Lower lobe of right lung (tissue), 2 donors: ENCODE data around the gene PLEKHN1. TPM values are rescaled to one million over a fixed set of nuclear protein-coding genes. Genes with fewer than 3 reads are reported as not detected.

Source experiments
- ATAC-seq, 2 donors: fragments of 200-7000 bp; cut with Tn5 transposase; one replicate each; pipeline ENCODE4 v1.9.1; 2020 to 2022; ENCODE audit warnings: mild to moderate bottlenecking in 2 of 2, moderate library complexity in 2 of 2
- DNase-seq: peaks from one replicate; pipeline ENCODE4 v3.0.0-alpha.2; 2020
- H3K27ac ChIP-seq: fragments of 200-600 bp; one replicate; pipeline ENCODE4 v1.8.0; 2022
- H3K27me3 ChIP-seq: fragments of 200-600 bp; one replicate; pipeline ENCODE4 v1.8.0; 2022; ENCODE audit warnings: low read depth
- H3K36me3 ChIP-seq: fragments of 200-600 bp; one replicate; pipeline ENCODE4 v1.8.0; 2022; ENCODE audit warnings: mild to moderate bottlenecking
- H3K4me1 ChIP-seq: fragments of 200-600 bp; one replicate; pipeline ENCODE4 v1.8.0; 2022
- H3K4me3 ChIP-seq: fragments of 200-600 bp; one replicate; pipeline ENCODE4 v1.8.0; 2022; ENCODE audit warnings: mild to moderate bottlenecking
- H3K9me3 ChIP-seq: fragments of 200-600 bp; one replicate; pipeline ENCODE4 v1.8.0; 2022
- CTCF ChIP-seq: fragments of 200-600 bp; IDR thresholded peaks from one replicate; pipeline ENCODE4 v1.8.0; 2022; ENCODE audit warnings: antibody characterized with exemption, mild to moderate bottlenecking
- intact Hi-C: fragments of 100-400 bp; cut with DNase I; formaldehyde crosslinking; loops from one replicate; pipeline ENCODE4 v1.11.0; 2022
- total RNA-seq: library from RNA; stranded (reverse); fragmentation: NEBNext Ultra II Directional; extraction: Animal tissue kit (Norgen Biotek cat#: 25700); gene quantifications from one replicate; pipeline ENCODE4 v1.2.1, GENCODE V29; 2021
- donor health status: DM: no; HTN: yes; CAD: no; lungs with severe emphysema.

The PLEKHN1 gene
- total RNA-seq, 1 donor from 2014 or later: 1.2 TPM

- no peak overlapping the region for H3K27ac ChIP-seq
- peaks cover 63% of the 10 kb centered on the region for H3K27me3 ChIP-seq
- no peak for TF ChIP-seq CTCF
- intact Hi-C loops: no loop called here
- H3K4me3 ChIP-seq: no peak overlapping the region
- H3K36me3 ChIP-seq: no peaks in the 10 kb centered on the region
- H3K4me1 ChIP-seq: peaks cover 18% of the 10 kb centered on the region
- ATAC-seq (no peak), DNase-seq (no peak)
- no peaks in the 10 kb centered on the region for H3K9me3 ChIP-seq
Observed at GRCh38 chr1:970242-970972, 4.1 kb downstream of the PLEKHN1 start.

GRCh38 chr1:970973-971730 is 4.9 kb downstream of the PLEKHN1 start:
- no peaks in the 10 kb centered on the region for H3K36me3 ChIP-seq
- ATAC-seq: no peak
- no peak overlapping the region for H3K27ac ChIP-seq
- no peak for DNase-seq
- peaks cover 20% of the 10 kb centered on the region for H3K4me1 ChIP-seq
- no peak overlapping the region for H3K4me3 ChIP-seq
- peaks cover 69% of the 10 kb centered on the region for H3K27me3 ChIP-seq
- intact Hi-C loops: no loop called here
- H3K9me3 ChIP-seq: no peaks in the 10 kb centered on the region
- no peak for TF ChIP-seq CTCF

- Histone ChIP-seq H3K4me3 (no peak overlapping the region), H3K9me3 (no peaks in the 10 kb centered on the region), H3K36me3 (no peaks in the 10 kb centered on the region), H3K27ac (no peak overlapping the region), H3K4me1 (peaks cover 16% of the 10 kb centered on the region), H3K27me3 (peaks cover 72% of the 10 kb centered on the region)
- intact Hi-C loops: no loop called here
- ATAC-seq (no peak), DNase-seq (no peak)
- TF ChIP-seq CTCF: no peak
Observed at GRCh38 chr1:971751-972506, 5.6 kb downstream of the PLEKHN1 start.

- no peaks in the 10 kb centered on the region for H3K9me3 ChIP-seq
- peaks cover 11% of the 10 kb centered on the region for H3K4me1 ChIP-seq
- TF ChIP-seq CTCF: no peak
- no peak overlapping the region for H3K4me3 ChIP-seq
- no peak for ATAC-seq
- intact Hi-C loops: no loop called here
- no peak overlapping the region for H3K27ac ChIP-seq
- no peak for DNase-seq
- H3K27me3 ChIP-seq: peaks cover 69% of the 10 kb centered on the region
- H3K36me3 ChIP-seq: no peaks in the 10 kb centered on the region
Observed at GRCh38 chr1:972726-973458, 6.6 kb downstream of the PLEKHN1 start.
